OCI-LY7 (cell line): Measurements from ENCODE around the gene ASIC2. TPM values are rescaled to one million over a fixed set of nuclear protein-coding genes. Genes with fewer than 3 reads are reported as not detected.
"Not testable (repeated sequence)": the region's sequence is repeated elsewhere in the genome, so short reads cannot be mapped to it uniquely, and the experiment has no call there.

ENCODE experiments used
- BruUV-seq: library from RNA; stranded (reverse); fragments of 400-500 nt; replicated peaks from 2 replicates; lab custom pipeline; 2021; lab: Mats Ljungman, UMichigan
- CTCF ChIA-PET: fragments of 300-600 bp; sonication (Branson Sonifier 250); formaldehyde crosslinking; loops from one replicate; lab custom pipeline; 2022; ENCODE audit warnings: antibody characterized with exemption; ENCODE audit not compliant: unreplicated experiment; lab: Charles Lee
- POLR2A ChIA-PET: fragments of 300-600 bp; sonication (Branson Sonifier 250); formaldehyde crosslinking; loops from one replicate; lab custom pipeline; 2022; ENCODE audit warnings: antibody characterized with exemption; lab: Charles Lee
- DNase-seq: peaks from one replicate; pipeline ENCODE4 v3.0.0-alpha.2; 2015; ENCODE audit warnings: low spot score
- H2AFZ ChIP-seq: fragments of 200-600 bp; sonication (generic), shearing (Covaris generic); 2 replicates; pipeline ENCODE4 v1.6.1; 2014; ENCODE audit warnings: mild to moderate bottlenecking, antibody characterized with exemption, low read length, moderate library complexity
- H3K27ac ChIP-seq: fragments of 200-600 bp; sonication (generic); 2 replicates; pipeline ENCODE4 v1.5.1; 2014; ENCODE audit warnings: mixed run types, low read depth, mild to moderate bottlenecking, moderate library complexity, low read length, inconsistent platforms; ENCODE audit not compliant: poor library complexity, severe bottlenecking
- H3K36me3 ChIP-seq: fragments of 200-600 bp; sonication (generic); 2 replicates; pipeline ENCODE4 v1.6.1; 2014; ENCODE audit warnings: mild to moderate bottlenecking, antibody characterized with exemption, low read length, moderate library complexity, mixed read lengths; ENCODE audit not compliant: insufficient read depth
- H3K4me1 ChIP-seq: fragments of 200-600 bp; sonication (generic); 2 replicates; pipeline ENCODE4 v1.5.1; 2014; ENCODE audit warnings: mild to moderate bottlenecking, low read length; ENCODE audit not compliant: insufficient read depth, poor library complexity, severe bottlenecking
- H3K4me2 ChIP-seq: fragments of 200-600 bp; sonication (generic); 2 replicates; pipeline ENCODE4 v1.6.1; 2014; ENCODE audit warnings: mild to moderate bottlenecking, low read length
- H3K4me3 ChIP-seq: fragments of 200-600 bp; sonication (generic); 2 replicates; pipeline ENCODE4 v1.5.1; 2014; ENCODE audit warnings: mild to moderate bottlenecking, low read depth, low read length; ENCODE audit not compliant: poor library complexity, severe bottlenecking
- H3K79me2 ChIP-seq: fragments of 200-600 bp; sonication (generic); 2 replicates; pipeline ENCODE4 v1.6.1; 2016; ENCODE audit warnings: low read depth, mild to moderate bottlenecking, low read length, moderate library complexity, mixed read lengths; ENCODE audit not compliant: insufficient read depth
- H3K9me2 ChIP-seq: fragments of 200-600 bp; sonication (generic); 2 replicates; pipeline ENCODE4 v1.6.1; 2016; ENCODE audit warnings: mild to moderate bottlenecking, low read length, mixed read lengths; ENCODE audit not compliant: insufficient read depth
- H3K9me3 ChIP-seq: fragments of 200-600 bp; sonication (generic); 2 replicates; pipeline ENCODE4 v1.6.1; 2014; ENCODE audit warnings: mild to moderate bottlenecking, mixed run types, low read length, mixed read lengths
- H4K20me1 ChIP-seq: fragments of 200-600 bp; sonication (generic); 2 replicates; pipeline ENCODE4 v1.6.1; 2014; ENCODE audit warnings: mild to moderate bottlenecking, antibody characterized with exemption, low read length, moderate library complexity, mixed read lengths; ENCODE audit not compliant: insufficient read depth
- CTCF ChIP-seq: fragments of 200-600 bp; sonication (generic); conservative IDR thresholded peaks from 2 replicates; pipeline ENCODE4 v1.5.1; 2014; ENCODE audit warnings: mild to moderate bottlenecking, antibody characterized with exemption, low read length, moderate library complexity, mixed read lengths
- EZH2phosphoT487 ChIP-seq: fragments of 200-600 bp; sonication (generic); IDR thresholded peaks from 2 replicates; pipeline ENCODE4 v1.6.1; 2018; ENCODE audit warnings: low read depth, borderline replicate concordance, mild to moderate bottlenecking, mixed run types, antibody characterized with exemption, low read length, moderate library complexity, mixed read lengths
- intact Hi-C: fragments of 100-400 bp; cut with micrococcal nuclease; formaldehyde crosslinking; loops from one replicate; pipeline ENCODE4 v1.10.0; 2022; ENCODE audit not compliant: unreplicated experiment
- total RNA-seq, 2 experiments: library from RNA; depleted of rRNA in 1 of 2; stranded (reverse); fragments of >200 nt in 1 of 2; shearing (Covaris generic) in 1 of 2; gene quantifications; 2 replicates each; pipeline ENCODE4 v1.2.3, GENCODE V29; 2014 to 2022

ASIC2 gene
- total RNA-seq, 2 experiments from 2014 or later, result not detected

DNA sequence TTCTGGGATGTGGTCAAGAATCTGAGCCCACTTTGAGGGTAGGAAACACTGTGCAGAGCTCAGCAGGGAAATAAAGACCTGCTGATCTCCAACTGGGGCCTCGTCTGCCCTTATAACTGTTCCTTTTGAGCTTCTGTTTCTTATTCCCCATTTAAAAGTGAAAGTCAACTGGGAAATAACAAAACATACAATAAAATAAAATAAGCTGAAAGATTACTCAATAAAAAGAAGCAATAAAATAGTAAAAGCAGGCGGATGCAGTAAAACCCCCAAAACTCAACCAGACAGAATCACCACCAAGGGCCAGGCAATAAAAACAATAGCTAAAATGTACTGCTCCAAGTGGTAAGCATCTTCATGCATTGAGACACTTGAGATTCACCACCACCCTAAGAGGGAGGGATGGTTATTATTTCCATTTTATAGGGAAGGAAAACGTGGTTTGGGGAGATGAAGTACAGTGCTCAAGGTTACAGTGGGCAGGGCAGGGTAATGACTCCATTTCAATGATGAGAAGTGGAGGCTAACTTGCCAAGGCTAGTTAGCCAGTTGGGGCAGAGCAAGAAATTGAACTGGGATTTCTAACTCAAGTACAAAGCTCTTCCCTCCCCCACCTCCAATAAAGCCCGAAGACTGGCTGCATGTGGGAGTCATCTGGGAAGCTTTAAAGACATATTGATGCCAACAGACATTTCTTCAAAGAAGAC, 307.9 kb downstream of the ASIC2 start:
- Histone ChIP-seq H3K4me2 (no peak overlapping the region), H3K27ac (no peak overlapping the region), H2AFZ (no peak overlapping the region), H3K4me3 (no peak overlapping the region), H3K4me1 (no peaks in the 10 kb centered on the region), H3K9me2 (no peaks in the 10 kb centered on the region), H3K9me3 (no peaks in the 10 kb centered on the region), H3K36me3 (no peaks in the 10 kb centered on the region), H3K79me2 (no peaks in the 10 kb centered on the region), H4K20me1 (no peaks in the 10 kb centered on the region)
- DNase-seq, result no peak
- no TSS peak for BruUV-seq
- TF ChIP-seq CTCF, result no peak
- TF ChIP-seq EZH2phosphoT487, result no peak
- CTCF ChIA-PET, result no interaction called here
- intact Hi-C loops, result no loop called here
- POLR2A ChIA-PET, result interaction anchor here (0.6 kb wide), 1 partner anchor 920 kb away, joined by 3 read pairs; no protein-coding TSS in a partner anchor

DNA sequence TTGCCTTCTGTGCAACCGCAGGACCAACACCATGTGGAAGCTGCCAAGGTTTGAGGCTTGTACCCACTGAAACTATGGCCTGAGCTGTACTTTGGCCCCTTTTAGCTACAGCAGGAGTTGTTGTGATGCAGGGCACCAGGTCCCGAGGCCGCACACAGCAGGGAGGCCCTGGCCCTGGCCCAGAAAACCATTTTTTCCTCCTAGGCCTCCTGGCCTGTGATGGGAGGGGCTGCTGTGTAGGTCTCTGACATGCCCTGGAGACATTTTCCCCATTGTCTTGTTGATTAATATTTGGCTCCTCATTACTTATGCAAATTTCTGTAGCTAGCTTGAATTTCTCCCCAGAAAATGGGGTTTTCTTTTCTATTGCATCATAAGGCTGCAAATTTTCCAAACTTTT, 311.5 kb downstream of the ASIC2 start:
- H4K20me1 ChIP-seq, BruUV-seq, H2AFZ ChIP-seq, H3K36me3 ChIP-seq, H3K9me2 ChIP-seq, DNase-seq, H3K27ac ChIP-seq, H3K4me3 ChIP-seq, H3K79me2 ChIP-seq, H3K4me1 ChIP-seq, H3K9me3 ChIP-seq, H3K4me2 ChIP-seq, CTCF ChIA-PET, intact Hi-C loops: not testable (repeated sequence)
- POLR2A ChIA-PET, result interaction anchor here (0.9 kb wide), 1 partner anchor 1307 kb away, joined by 4 read pairs; no protein-coding TSS in a partner anchor

DNA sequence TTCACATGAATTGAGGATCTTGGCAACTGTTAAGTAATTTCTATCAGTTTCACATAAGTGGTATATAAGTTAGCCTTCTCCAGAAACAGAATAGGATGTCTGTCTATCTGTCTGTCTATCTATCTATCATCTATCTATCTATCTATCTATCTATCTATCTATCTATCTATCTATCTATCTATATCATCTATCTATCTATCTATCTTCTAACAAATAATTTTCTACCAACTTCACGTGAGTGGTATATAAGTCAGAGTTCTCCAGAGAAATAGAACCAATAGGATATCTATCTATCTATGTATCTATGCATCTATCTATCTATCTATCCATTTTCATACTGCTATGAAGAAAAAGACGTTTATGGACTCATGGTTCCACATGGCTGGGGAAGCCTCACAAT, 312.9 kb downstream of the ASIC2 start:
- no TSS peak for BruUV-seq
- Histone ChIP-seq H3K9me3 (no peaks in the 10 kb centered on the region), H4K20me1 (no peaks in the 10 kb centered on the region), H3K79me2 (no peaks in the 10 kb centered on the region), H3K4me3 (no peak overlapping the region), H3K4me2 (no peak overlapping the region), H3K4me1 (no peaks in the 10 kb centered on the region), H3K9me2 (no peaks in the 10 kb centered on the region), H2AFZ (no peak overlapping the region), H3K36me3 (no peaks in the 10 kb centered on the region), H3K27ac (no peak overlapping the region)
- DNase-seq, result no peak
- TF ChIP-seq CTCF, result no peak
- TF ChIP-seq EZH2phosphoT487, result no peak
- intact Hi-C loops, result no loop called here
- CTCF ChIA-PET, result no interaction called here
- POLR2A ChIA-PET, result no interaction called here
